GM21390 (cell line): ENCODE data around the gene GARIN1A.

Experiments used
- ATAC-seq: cut with Tn5 transposase; IDR thresholded peaks from one replicate; pipeline ENCODE4 v1.9.1; 2021; ENCODE audit not compliant: unreplicated experiment

Gene GARIN1A

DNA sequence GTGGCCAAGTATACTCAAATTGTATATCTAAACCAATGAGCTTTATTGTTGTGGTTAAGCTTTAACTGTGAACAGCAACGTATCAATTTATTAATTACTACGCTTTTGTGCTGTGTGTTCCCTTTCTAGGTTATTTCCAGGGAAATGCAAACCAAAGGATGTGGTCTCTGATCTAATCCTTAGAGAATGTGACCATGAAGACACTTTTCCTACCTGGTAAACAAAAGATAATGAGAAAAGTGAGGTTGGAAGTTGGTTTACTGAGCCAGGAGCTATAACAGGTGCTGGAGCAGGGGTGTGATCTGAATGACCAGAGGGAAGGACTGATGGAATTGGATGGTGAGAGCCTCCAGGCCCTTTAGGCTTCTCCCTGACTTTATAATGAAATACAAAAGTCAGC lies 41.7 kb downstream of the GARIN1A start:
- no peak for ATAC-seq

DNA sequence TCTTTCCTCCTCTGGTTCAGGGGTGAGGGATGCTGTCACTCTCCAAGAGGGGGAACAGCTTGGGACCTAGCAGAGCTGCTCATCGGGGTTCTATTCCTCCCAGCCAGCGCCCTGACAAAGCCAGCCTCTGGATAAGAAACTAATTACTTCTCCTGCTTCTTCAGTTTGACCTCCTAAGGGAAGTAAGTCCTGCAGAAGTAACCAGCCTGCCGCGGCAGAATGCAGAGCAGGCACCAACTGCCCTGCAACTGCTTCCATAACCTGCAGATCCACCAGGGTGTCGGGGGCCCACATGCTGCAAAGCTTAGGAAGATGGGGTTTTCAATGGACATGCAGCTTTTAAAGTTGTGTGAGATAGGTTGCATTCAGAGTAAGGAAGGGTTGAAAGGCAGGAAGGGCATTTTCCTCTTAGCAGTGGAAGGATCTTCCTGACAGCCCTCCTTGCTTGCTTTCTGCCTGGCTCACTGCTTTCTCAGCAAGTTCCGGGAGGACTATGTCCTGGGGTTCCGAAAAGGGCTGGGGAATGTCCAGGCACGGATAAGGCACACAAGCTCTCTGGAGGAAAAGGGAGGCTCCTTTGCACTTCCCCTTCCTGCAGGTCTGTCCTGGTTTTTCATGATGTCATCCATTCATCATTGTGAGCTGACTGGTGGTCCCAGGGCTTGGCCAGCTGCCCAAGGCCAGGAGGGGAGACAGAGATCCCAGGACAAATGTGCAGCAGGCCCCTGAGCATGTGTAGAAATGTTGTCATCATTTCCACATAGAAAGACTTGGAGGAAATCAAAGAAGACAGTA lies 42.8 kb downstream of the GARIN1A start:
- ATAC-seq, result no peak

DNA sequence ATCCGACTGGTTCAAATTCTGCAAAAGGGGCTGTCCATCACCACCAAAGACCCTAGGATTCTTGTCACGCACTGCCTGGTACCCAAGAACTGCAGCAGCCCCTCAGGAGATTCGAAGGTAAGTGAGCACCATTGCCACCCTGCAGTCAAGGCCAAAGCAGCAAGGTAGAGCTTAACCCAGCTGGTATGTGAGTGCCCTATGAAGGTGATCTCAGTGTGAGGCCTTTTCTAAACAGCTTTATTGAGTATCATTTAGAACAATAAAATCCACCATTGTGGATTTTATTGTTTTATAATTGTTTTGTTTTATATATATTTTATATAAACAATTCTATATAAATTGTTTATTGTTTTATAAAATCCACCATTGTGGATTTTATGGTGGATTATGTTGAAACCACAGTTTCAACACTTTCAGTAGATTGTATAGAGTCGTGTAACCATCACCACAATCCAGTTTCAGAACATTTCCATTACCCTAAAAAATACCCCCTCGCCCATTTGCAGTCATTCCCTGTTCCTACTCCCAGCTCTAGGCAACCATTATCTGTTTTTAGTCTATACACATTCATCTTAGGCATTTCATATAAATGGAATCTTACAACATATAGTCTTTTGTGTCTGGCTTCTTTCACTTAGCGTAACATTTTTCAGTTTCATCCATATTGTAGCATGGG lies 47.0 kb downstream of the GARIN1A start:
- ATAC-seq, result no peak

DNA sequence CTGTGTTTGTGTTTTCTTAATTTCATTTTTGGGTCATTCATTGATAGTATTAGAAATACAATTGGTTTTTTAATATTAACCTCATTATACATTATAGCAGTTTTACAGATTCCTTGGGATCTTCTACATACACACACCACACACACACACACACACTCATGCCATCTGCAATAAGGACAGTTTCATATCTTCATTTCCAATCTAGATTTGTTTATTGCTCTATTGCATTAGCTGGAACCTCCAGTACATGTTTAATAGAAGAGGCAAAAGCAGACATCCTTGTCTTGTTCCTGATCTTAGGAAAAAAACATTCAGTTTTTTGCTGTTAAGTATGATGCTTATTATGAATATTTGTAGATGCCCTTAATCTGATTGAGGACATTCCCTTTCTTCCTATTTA lies 49.3 kb downstream of the GARIN1A start:
- no peak for ATAC-seq
